CD1c-positive myeloid dendritic cell (primary cell): ENCODE data around the gene PGM2.
"Not testable (repeated sequence)": the region's sequence is repeated elsewhere in the genome, so short reads cannot be mapped to it uniquely, and the experiment has no call there.

Experiments used
- DNase-seq: peaks from one replicate; pipeline ENCODE4 v3.0.0-alpha.2; 2016; ENCODE audit errors: extremely low spot score

Gene PGM2

DNA sequence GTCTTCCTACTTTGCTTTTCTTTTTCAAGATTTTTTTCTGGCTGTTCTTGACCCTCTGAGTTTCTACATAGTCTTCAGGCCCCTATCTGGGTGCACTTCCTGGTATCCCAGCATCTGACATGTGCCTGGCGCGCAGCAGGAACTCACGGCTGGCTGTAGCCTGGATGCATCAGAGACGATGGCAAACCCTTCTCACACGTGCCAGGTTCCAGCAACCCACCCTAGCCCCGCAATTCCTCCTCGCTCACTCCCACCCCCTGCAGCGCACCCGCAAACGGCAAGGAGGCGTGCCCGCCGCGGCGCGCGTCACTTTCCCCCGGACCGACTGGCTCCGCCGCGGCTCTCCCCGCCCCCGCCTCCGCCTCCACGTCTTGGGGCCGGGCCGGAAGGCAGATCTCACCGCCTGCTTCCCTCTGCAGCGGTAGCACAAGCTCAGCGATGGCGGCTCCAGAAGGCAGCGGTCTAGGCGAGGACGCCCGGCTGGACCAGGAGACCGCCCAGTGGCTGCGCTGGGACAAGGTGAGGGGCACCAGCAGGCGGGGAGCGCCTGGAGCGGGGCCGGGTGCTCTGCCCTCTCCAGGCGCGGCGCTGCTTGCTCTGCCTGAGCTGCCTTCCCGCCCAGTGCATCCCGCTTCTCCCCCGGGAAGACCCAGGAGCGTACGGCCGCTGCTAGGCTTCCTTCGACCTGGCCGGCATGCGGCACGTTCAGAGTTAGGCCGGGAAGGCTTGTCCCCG is at the start of gene PGM2:
PGM2 (plus strand) TSS at position 392 of the 735 bp plus-strand sequence; CDS start at position 439, 47 bp downstream.
- peak; percentile 95 for DNase-seq

DNA sequence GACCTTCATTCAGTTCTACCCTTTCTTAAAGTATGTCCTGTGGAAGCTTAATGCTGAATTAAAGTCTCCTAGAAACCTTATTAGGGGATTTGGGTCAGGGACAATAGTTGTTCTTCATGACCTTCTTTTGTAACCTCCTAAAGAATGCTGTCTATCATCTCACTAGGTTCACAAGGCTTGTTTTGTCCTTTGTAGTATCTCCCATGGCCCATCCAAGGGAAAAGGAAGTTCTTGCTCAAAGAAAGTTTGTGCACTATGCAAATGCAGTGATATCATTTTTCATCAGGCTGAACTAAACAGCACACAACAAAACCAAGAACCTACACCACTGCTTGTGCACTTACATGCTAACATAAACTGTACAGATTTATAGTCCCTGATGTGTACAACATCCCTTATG is 46.6 kb upstream of the PGM2 start:
- no peak for DNase-seq

DNA sequence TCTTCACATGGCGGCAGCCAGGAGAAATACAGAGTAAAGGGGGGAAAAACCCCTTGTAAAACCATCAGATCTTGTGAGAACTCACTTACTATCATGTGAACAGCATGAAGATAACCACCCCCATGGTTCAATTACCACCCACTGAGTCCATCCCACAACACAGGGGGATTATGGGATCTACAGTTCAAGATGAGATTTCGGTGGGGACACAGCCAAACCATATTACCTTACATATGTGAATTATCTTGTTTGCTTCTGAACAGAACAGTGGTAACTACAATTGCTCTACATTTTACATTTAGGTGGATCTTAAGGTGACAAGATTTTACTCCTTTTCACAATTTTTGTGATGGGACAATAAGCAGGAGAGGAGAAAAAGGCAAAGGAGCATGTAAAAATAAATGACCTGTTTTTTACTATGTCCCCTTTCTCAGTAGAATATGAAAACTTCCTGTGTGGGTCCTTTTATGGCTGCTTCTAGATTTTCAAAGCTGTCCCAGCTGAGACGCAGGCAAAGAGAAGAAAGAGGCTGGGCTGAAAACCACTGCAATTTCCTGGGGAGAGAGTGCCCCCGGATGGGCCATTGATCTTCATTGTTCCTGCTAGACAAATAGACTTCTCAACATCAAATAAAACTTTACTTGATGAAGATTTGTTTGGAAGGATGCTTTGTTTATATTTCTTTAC is 45.9 kb upstream of the PGM2 start:
- DNase-seq, result no peak

DNA sequence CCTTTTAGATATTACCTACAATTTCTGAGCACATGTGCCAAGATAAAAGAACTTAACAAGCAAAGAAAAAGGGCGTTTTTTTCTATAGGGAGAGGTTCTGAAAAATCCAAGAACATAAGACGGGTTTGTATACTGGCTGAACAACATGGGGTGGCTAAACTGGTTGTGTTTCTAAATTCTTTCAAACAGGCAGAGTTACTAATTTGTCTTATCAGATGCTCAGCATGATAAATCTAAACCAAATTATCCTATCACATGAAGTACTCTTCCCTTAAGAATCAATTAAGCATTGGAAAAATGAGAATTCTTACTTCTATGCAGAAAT is 45.4 kb upstream of the PGM2 start:
- no peak for DNase-seq

DNA sequence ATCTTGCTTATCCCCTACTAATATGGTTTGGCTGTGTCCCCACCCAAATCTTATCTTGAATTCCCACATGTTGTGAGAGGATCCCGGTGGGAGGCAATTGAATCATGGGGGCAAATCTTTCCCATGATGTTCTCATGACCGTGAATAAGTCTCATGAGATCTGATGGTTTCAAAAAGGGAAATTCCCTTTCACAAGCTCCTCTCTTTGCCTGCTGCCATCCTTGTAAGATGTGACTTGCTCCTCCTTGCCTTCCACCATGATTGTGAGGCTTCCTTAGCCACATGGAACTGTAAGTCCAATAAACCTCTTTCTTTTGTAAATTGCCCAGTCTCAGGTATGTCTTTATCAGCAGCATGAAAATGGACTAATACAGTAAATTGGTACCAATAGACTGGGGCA is 40.2 kb upstream of the PGM2 start:
- DNase-seq, result not testable (repeated sequence)

DNA sequence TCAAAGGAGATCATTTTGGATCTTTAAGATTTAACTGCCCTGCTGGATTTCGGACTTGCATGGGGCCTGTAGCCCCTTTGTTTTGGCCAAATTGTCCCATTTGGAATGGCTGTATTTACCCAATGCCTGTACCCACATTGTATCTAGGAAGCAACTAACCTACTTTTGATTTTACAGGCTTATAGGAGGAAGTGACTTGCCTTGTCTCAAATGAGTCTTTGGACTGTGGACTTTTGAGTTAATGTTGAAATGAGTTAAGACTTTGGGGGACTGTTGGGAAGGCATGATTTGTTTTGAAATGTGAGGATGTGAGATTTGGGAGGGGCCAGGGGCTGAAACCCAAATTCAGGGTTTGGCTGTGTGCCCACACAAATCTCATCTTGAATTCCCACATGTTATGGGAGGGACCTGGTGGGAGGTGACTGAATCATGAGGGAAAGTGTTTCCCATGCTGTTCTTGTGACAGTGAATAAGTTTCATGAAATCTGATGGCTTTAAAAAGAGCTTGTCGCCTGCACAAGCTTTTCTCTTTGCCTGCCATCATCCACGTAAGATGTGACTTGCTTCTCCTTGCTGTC is 38.5 kb upstream of the PGM2 start:
- DNase-seq, result peak; percentile 44

DNA sequence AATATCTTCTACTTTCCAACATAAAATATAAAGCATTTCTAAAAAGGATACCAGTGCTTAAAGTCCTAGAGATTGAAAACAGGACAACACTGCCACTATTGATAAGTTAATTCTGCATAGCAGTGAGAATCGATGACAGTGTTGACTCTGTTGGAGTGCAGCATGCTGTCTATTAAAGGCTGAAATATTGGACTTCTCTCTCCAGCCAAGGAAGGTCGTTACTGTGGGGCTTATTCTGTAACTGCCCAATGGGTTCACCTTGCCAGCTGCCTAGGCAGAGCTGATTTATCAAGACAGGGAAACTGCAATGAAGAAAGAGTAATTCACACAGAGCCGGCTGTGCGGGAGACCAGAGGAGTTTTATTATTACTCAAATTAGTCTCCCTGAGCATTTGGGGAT is 37.7 kb upstream of the PGM2 start:
- DNase-seq, result no peak

DNA sequence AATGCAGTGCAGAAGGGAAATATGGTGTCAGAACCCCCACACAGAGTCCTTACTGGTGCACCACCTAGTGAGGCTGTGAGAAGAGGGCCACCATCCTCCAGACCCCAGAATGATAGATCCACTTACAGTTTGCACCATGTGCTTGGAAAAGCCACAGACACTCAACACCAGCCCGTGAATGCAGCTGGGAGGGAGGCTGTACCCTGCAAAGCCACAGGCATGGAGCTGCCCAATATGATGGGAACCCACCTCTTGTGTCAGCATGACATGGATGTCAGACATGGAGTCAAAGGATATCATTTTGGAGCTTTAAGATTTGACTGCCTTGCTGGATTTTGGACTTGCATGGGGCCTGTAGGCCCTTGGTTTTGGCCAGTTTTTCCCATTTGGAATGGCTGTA is 34.2 kb upstream of the PGM2 start:
- no peak for DNase-seq

DNA sequence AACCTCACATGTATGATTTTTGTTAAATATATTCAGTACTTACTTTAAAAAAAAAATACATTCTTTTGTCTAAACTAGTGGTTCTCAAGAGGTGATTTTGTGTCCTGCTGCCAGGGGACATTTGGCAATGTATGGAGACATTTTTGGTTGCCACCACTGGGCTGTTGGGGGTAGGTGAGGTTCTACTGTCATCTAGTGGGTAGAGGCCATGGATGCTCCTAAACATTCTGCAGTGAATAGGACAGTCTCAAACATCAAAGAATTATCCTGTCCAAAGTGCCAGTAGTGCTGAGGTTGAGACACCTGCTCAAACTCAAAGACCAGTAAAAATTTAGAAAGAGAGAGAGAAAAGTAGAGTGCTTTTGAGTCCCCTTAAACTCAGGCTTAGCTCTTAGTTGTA is 32.9 kb upstream of the PGM2 start:
- DNase-seq, result peak; percentile 47

DNA sequence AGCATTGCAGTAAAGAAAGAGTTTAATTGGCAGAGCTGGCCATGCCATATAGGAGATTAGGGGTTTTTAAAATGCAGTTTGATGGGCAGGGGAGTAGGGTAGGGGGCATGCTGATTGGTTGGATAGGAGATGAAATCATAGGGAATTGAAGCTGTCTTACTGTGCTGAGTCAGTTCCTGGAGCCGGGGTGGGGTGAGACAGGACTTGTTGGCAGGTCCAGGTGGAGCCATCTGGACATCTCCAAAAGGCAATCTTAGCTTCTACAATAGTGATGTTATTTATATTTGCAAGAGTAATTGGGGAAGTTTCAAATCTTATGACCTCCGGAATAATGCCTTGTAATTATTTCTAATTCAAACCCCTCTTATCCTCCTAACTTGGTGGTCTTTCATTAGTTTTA is 32.4 kb upstream of the PGM2 start:
- DNase-seq, result no peak

DNA sequence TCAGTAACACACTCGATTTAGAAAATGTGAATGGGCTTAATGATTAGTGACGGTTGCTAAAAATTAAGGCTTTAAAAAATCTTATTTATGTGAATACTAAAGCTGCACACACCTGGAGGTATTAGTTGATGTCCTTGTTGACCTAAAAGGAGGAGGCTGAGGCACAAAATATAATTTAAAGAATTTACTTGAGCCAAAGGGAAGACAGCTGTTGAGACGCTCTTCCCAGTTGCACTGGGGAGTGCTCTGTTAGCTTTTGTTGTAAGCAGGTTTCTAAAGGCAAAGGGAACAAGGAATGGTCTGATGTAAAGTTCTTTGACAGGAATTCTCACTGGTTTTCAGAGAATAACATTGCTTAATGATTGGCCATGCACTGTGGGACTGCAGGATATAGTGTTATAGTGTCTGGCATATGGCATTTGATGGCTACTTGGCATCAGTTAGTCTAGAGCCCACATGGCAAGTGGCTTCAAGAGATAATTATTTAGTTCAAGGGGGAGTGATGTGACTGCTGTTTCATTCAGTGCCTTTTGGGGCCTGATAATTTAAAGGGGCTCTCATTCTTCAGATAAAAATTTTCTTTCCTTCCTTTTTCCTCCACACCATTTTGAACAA is 30.8 kb upstream of the PGM2 start:
- DNase-seq, result no peak

DNA sequence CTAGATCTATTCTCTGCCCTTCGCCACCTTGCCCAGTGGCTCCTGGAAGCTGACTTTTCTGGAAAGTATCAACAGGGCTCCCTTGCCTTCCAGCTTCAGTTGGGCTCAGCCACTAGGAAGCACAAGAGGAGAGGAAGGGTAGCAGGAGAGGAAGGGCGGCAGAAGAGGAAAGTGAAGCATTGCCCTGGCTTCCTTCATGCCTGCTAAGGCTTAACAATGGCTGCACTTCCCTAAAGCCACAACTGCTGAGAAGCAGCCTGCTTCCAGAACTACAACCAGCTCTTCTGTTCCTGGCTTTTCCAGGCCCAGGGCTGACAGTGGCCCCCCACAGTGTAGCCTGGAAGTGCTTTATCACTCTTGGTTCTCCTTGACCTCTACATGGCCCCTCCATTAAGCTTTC is 29.1 kb upstream of the PGM2 start:
- DNase-seq, result peak; percentile 14

DNA sequence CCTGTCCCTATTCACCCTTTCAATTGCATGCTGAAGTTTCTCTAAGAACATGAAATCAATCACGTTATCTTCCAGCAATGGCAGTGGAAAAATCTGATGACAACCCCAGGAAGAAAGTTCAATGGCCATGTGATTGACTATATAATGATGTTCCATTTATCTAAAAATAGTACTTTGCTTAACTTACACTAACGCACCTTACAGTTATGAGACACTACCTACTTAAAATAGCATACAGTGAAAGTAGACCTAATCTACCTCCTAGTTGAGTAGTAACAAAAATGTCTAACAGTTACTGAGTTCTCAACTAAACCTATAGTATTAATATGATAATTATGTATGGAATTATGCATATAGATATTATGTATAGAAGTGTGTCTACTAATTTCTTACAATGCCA is 28.6 kb upstream of the PGM2 start:
- DNase-seq, result no peak

DNA sequence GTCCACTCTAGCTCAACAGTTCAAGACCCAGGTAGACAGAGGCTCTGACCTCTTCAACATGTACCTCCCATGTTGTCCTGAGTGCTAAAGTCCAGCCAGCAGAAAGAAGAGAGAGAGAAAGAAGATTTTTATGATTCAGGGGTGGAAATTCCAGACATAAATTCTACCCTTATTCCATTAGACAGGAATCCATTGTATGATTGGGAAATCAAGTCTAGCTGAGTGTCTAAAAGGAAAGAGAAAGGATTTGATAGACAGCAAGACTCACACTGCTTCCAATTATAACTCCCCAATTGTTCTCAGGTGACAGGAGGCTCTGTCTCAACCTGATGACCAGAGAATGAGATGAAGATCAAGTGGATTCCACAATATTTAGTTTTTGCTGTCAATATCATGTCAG is 27.9 kb upstream of the PGM2 start:
- no peak for DNase-seq

DNA sequence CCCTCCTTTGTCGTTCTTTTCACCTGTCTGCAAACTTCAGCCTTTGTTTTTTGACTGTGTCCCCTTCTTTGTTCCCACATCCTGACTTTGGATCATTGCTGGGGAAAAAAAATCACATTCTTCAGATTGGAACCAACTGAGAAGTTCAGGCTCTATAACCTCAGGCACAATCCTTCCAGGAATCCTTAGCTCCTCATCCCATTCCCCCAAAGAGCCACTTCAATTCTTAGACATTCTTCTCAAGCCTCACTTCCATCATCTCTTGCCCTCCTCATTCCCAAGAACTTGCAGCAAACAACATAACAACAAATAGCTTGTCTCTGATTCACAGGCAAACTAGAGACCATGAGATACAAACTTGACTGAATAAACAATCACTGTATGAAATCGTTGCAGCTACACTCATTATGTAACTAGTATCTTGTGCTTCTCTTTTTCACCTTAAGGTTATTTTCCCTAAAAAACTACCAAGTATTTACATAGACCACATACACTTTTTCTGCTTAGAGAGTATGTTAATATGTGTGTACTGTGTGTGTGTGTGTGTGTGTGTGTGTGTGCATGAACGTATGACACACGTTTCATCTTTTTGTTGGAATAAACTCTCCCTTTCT is 26.4 kb upstream of the PGM2 start:
- DNase-seq, result no peak

DNA sequence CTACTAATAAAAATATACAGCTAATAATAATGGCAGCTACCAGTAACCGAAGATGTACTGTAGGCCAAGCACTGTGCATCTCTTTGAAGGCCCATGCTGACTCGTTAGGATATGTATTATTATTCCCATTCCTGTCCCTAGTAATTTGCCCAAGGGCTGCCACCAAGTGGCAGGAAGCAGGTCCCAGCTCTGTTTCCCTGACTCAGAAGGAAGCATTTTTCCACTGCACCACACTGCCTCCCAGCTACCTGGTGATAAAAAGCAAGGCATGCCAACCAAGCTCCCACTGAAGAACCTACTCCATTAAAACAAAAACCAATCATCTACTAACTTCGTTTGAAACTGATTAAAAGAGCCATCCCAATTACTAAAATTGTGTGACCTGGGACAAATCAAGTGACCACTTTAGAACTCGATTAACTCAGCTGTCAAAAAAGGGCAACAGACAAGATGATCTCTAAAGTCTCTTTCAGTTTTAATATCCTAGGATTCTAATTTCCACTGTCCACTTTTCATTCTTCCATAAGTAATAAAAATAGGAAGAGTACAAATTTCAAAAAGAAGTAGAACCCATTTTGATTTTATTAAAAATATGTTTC is 24.3 kb upstream of the PGM2 start:
- peak; percentile 27 for DNase-seq

DNA sequence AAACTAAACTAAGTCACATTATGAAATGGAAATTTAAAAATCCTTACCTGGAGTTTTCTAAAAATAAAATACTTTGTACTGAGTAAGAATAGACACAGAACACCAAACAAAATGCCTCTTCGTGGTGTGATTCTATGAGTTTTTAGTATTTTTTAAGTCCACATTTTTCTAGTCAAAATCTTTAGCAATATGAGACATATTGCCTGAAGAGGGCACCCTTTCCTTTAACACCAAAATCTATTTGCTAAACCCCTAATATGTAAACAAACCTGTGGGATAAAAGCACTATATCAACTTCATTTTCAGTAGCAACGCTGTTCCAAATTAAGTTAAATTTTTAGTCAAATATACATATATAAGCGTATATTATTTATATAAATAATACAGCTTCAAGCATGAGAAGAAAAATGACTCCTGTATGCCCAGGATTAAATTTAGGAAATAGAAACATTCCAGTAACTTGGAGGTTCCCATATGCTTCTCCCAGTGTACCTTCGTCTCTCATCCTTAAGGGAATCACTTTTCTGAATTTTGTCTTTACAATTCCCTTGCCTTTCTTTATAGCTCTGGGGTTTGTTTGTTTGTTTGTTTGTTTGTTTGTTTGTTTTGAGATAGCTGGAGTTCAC is 23.0 kb upstream of the PGM2 start:
- DNase-seq, result peak; percentile 71

DNA sequence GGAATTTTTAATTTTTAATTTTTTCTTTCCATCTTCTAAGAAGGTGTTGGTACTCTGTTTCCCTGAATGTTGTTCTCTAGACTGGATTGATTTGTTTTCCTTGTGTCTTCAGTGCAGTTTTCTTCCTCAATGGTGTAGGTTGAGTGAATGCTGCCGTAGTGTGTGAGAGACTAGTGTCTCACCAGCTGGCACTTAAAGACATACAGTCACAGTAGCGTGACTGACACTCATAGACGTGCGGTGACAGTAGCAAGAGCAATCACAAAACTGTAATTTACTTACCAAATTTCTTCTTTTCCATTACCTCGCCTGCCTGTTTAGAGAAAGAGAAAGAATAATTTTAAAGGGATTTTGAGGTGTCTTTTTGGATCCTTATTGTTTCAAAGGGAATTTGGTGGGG is 21.4 kb upstream of the PGM2 start:
- no peak for DNase-seq

DNA sequence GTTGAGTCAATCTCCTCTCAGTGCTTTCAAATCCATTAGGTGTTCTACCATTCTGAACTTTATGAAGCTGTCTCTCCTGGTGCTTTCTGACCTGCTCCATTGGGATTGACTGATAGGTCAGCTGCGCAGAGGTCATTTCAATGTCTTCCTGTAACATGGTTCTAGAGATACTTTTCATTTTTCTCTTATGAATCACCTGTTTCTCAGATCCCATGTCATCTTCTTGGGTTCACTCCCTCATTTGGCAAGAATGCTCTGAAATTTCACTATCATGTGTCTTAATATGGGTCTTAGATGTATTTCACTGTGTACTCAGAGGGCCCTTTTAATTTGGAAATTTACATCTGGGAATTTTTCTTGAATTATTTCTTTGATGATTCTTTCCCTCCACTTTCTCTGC is 13.8 kb upstream of the PGM2 start:
- DNase-seq, result no peak

DNA sequence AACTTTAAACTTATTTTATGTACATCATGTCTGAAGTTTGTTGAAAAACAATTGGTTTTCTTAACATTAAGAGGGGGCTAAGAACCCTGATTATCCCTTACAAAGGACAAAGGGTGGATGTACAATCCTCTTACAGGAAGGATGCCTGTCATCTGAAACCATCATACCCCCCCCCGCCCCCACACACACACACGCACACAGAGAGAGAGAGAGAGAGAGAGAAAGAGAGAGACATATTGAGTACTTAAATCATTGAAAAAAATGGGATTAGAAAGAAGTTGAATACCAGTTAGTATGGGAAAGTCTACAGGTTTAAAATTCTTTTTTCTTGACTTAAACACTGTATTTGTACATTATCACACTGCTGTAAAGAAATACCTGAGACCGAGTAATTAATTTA is 10.9 kb upstream of the PGM2 start:
- DNase-seq, result no peak

DNA sequence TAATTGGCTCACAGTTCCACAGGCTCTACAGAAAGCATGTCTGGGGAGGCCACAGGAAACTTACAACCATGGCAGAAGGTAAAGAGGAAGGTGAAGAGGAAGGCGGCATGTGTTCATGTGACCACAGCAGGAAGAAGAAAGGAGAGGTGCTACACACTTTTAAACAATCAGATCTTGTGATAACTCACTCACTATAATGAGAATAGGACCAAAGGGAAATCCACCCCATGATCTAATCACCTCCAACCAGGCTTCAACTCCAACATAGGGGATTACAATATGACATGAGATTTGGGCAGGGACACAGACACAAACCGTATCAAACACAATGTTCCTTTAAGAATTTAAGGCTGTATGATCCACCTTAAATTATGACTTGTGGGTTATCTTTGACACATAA is 10.5 kb upstream of the PGM2 start:
- DNase-seq, result no peak

DNA sequence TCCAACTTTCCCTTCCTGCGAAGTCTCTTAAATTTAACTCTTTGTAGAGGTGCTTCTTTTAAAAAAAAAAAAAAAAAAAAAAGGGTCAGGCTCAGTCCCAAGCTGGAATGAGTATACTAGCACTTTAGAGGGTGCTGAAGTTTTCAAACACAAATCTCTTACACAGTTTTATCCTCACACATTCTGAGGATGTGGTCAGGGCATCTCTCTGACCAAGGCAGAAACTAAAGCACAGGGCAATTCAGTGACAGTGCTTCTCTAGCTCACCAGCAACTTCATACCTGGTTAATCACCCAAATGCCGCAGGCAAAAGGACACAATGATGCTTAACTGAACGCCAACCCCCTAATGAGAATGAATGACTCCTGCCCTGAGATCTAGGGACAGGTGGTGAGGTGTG is 9.8 kb upstream of the PGM2 start:
- no peak for DNase-seq
